Panc1 (cell line): ENCODE measurements around the gene CFAP126. TPM values are rescaled to one million over a fixed set of nuclear protein-coding genes. Genes with fewer than 3 reads are reported as not detected.
A peak's percentile ranks its signal among the peaks of the same experiment; 100 is the strongest.
"Not testable (repeated sequence)": the region's sequence is repeated elsewhere in the genome, so short reads cannot be mapped to it uniquely, and the experiment has no call there.

Experiments used
- ATAC-seq: fragments of 200-7000 bp; cut with Tn5 transposase; 2 replicates; pipeline ENCODE4 v1.9.1; 2020; ENCODE audit warnings: mild to moderate bottlenecking, moderate library complexity
- BruUV-seq: library from RNA; stranded (reverse); fragments of 400-500 nt; replicated peaks from 2 replicates; lab custom pipeline; 2021; lab: Mats Ljungman, UMichigan
- CTCF ChIA-PET: fragments of 300-600 bp; sonication (Branson Sonifier 250); formaldehyde crosslinking; loops from one replicate; lab custom pipeline; 2022; ENCODE audit warnings: antibody characterized with exemption; lab: Charles Lee
- POLR2A ChIA-PET: fragments of 300-600 bp; sonication (Branson Sonifier 250); formaldehyde crosslinking; loops from one replicate; lab custom pipeline; 2022; ENCODE audit warnings: antibody characterized with exemption; lab: Charles Lee
- DNase-seq: peaks from one replicate; pipeline ENCODE4 v3.0.0-alpha.2; 2010; ENCODE audit warnings: low read depth, low spot score
- H3K27ac ChIP-seq: 2 replicates; pipeline ENCODE4 v1.5.1; 2011; ENCODE audit warnings: mild to moderate bottlenecking, low read length, inconsistent platforms
- H3K27me3 ChIP-seq: fragments of 200-500 bp; sonication (Bioruptor generic); 2 replicates; pipeline ENCODE4 v1.6.0; 2014; ENCODE audit warnings: low read length, inconsistent platforms; ENCODE audit not compliant: control insufficient read depth, insufficient read depth
- H3K36me3 ChIP-seq: fragments of 200-500 bp; sonication (Bioruptor generic); 2 replicates; pipeline ENCODE4 v1.5.1; 2014; ENCODE audit warnings: inconsistent platforms, mild to moderate bottlenecking, low read length, moderate library complexity; ENCODE audit not compliant: control insufficient read depth, insufficient read depth
- H3K4me1 ChIP-seq: 2 replicates; pipeline ENCODE4 v1.5.1; 2011; ENCODE audit warnings: inconsistent platforms, mild to moderate bottlenecking, low read length, moderate library complexity; ENCODE audit not compliant: control insufficient read depth, insufficient read depth
- H3K4me3 ChIP-seq, 2 experiments: 2 replicates each; pipeline ENCODE4 v1.5.1; 2011 to 2012; ENCODE audit warnings: low read depth in 2 of 2, low read length in 2 of 2, mild to moderate bottlenecking in 2 of 2, inconsistent platforms in 1 of 2, moderate library complexity in 1 of 2
- H3K9me3 ChIP-seq: fragments of 200-500 bp; sonication (Bioruptor generic); 2 replicates; pipeline ENCODE4 v1.5.1; 2014; ENCODE audit warnings: low read depth, mild to moderate bottlenecking, inconsistent platforms, low read length, moderate library complexity; ENCODE audit not compliant: control insufficient read depth, insufficient read depth
- CTCF ChIP-seq: fragments of 450-650 bp; IDR thresholded peaks from 2 replicates; pipeline ENCODE4 v1.5.1; 2017; ENCODE audit warnings: mild to moderate bottlenecking
- POLR2AphosphoS5 ChIP-seq: IDR thresholded peaks from 2 replicates; pipeline ENCODE4 v1.6.1; 2012; ENCODE audit warnings: mild to moderate bottlenecking, low read depth, low read length, moderate library complexity
- SIN3A ChIP-seq: IDR thresholded peaks from 2 replicates; pipeline ENCODE4 v1.6.1; 2012; ENCODE audit warnings: low read depth, mild to moderate bottlenecking, low read length, moderate library complexity, borderline replicate concordance; ENCODE audit not compliant: insufficient read depth
- TCF7L2 ChIP-seq: IDR thresholded peaks from 2 replicates; pipeline ENCODE4 v1.6.1; 2011; ENCODE audit warnings: mild to moderate bottlenecking, low read depth, low read length, inconsistent platforms
- in situ Hi-C: cut with HindIII; loops from 2 replicates; pipeline ENCODE4 v1.10.0; 2016; ENCODE audit warnings: low sequenced_read_pairs, low pct_unique_long_range_greater_than_20kb
- intact Hi-C: fragments of 100-400 bp; cut with micrococcal nuclease; formaldehyde crosslinking; loops from one replicate; pipeline ENCODE4 v1.10.0; 2022; ENCODE audit not compliant: unreplicated experiment
- total RNA-seq: library from RNA; stranded (reverse); gene quantifications from one replicate; pipeline ENCODE4 v1.2.1, GENCODE V29; 2021; ENCODE audit not compliant: unreplicated experiment
- TF ChIP-seq, protein P1 (sequence below), 2 experiments: IDR thresholded peaks; 2 replicates each; pipeline ENCODE4 v1.6.1; 2011 to 2012; ENCODE audit warnings: low read depth in 2 of 2, control low read depth in 1 of 2, low read length in 1 of 2, mild to moderate bottlenecking in 1 of 2, moderate library complexity in 1 of 2; ENCODE audit not compliant: insufficient read depth in 1 of 2

CFAP126 gene
- total RNA-seq, 1 experiment from 2014 or later, result not detected

DNA sequence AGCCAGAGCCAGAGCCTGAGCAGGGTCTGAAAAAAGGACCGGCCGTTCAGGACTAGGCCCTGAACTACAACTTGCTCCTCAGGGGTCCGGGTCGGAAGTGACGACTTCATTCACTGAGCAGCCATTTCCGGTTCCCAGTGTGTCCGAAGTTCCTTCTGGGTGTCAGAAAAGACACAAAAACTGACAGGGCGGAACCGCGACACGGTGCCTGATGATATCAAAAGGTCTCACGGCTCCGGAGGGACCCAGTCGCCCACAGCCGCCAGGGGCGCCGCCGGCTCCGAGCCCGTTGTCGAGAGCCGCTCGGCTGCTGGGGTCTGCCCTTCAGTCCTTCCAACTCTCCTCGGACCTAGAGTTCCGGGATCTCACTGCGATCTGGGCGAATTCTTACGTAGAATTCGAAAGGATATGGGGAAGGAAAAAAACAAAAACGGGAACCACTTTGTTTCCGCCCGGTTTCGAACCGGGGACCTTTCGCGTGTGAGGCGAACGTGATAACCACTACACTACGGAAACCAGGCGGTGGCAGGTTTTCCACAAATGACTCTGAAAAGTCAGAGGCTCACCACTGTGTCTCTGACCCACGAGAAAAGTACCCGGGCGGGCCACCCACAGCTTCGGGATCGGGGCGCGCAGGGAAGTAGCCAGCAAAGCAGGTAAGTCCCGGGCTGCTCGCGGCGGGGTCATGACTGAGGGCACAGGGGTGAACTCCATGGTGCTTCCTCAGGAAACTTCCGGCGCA lies 31.8 kb upstream of the CFAP126 start:
- Histone ChIP-seq H3K4me1 (peaks cover 39% of the 10 kb centered on the region), H3K36me3 (no peaks in the 10 kb centered on the region), H3K27ac (peak overlapping the region; percentile 100), H3K9me3 (no peaks in the 10 kb centered on the region), H3K27me3 (no peaks in the 10 kb centered on the region), H3K4me3 (peak overlapping the region; percentile 74 to 82)
- in situ Hi-C loops (loop anchor here (25.0 kb wide), 1 partner anchor 187 kb away; the partner anchor contains the start of genes APOA2, FCER1G and NDUFS2), intact Hi-C loops (no loop called here)
- ATAC-seq (peak; percentile 82), DNase-seq (peak; percentile 91)
- POLR2A ChIA-PET, result interaction anchor here (0.6 to 0.7 kb wide), 2 partner anchors 10 to 1084 kb away, joined by 4 to 16 read pairs; no protein-coding TSS in a partner anchor
- BruUV-seq, result no TSS peak
- TF ChIP-seq SIN3A (peak; percentile 68; the same call in 1 of the 2 replicates), CTCF (no peak; the same call in 1 of the 2 replicates), POLR2AphosphoS5 (peak; percentile 86), TCF7L2 (no peak)
- TF ChIP-seq, protein P1, sequence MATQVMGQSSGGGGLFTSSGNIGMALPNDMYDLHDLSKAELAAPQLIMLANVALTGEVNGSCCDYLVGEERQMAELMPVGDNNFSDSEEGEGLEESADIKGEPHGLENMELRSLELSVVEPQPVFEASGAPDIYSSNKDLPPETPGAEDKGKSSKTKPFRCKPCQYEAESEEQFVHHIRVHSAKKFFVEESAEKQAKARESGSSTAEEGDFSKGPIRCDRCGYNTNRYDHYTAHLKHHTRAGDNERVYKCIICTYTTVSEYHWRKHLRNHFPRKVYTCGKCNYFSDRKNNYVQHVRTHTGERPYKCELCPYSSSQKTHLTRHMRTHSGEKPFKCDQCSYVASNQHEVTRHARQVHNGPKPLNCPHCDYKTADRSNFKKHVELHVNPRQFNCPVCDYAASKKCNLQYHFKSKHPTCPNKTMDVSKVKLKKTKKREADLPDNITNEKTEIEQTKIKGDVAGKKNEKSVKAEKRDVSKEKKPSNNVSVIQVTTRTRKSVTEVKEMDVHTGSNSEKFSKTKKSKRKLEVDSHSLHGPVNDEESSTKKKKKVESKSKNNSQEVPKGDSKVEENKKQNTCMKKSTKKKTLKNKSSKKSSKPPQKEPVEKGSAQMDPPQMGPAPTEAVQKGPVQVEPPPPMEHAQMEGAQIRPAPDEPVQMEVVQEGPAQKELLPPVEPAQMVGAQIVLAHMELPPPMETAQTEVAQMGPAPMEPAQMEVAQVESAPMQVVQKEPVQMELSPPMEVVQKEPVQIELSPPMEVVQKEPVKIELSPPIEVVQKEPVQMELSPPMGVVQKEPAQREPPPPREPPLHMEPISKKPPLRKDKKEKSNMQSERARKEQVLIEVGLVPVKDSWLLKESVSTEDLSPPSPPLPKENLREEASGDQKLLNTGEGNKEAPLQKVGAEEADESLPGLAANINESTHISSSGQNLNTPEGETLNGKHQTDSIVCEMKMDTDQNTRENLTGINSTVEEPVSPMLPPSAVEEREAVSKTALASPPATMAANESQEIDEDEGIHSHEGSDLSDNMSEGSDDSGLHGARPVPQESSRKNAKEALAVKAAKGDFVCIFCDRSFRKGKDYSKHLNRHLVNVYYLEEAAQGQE (IDR thresholded peaks at IDR 0.05; ENCODE audit: insufficient read depth in 1 of 2, low read depth in 2 of 2, low read length in 1 of 2), result 0 out of 4 replicates have a peak, but pooled peaks of 1 of the 2 experiments have one; percentile 16
- CTCF ChIA-PET, result no interaction called here

- intact Hi-C loops (no loop called here), in situ Hi-C loops (loop anchor here (25.0 kb wide), 1 partner anchor 187 kb away; the partner anchor contains the start of genes APOA2, FCER1G and NDUFS2)
- DNase-seq (no peak), ATAC-seq (peak; percentile 20)
- POLR2A ChIA-PET, result no interaction called here
- TSS peak; percentile 98 for BruUV-seq
- TF ChIP-seq TCF7L2 (no peak), SIN3A (no peak), POLR2AphosphoS5 (no peak), CTCF (no peak)
- TF ChIP-seq, protein P1 (IDR thresholded peaks at IDR 0.05; ENCODE audit: insufficient read depth in 1 of 2, low read depth in 2 of 2, low read length in 1 of 2), result no peak
- H3K36me3 ChIP-seq, result no peaks in the 10 kb centered on the region
- peak overlapping the region; percentile 100 for H3K27ac ChIP-seq
- peak overlapping the region; percentile 74 to 82 for H3K4me3 ChIP-seq
- CTCF ChIA-PET, result no interaction called here
- H3K4me1 ChIP-seq, result peaks cover 34% of the 10 kb centered on the region
- no peaks in the 10 kb centered on the region for H3K27me3 ChIP-seq
- H3K9me3 ChIP-seq, result no peaks in the 10 kb centered on the region
Observed at GRCh38 chr1:161398900-161399256, 31.2 kb upstream of the CFAP126 start.

- H3K36me3 ChIP-seq, intact Hi-C loops, H3K27me3 ChIP-seq, DNase-seq, CTCF ChIA-PET, H3K4me3 ChIP-seq, H3K9me3 ChIP-seq, ATAC-seq, BruUV-seq: not testable (repeated sequence)
- POLR2A ChIA-PET, result interaction anchor here (0.6 to 0.7 kb wide), 2 partner anchors 13 to 261 kb away, joined by 6 to 8 read pairs; no protein-coding TSS in a partner anchor
- in situ Hi-C loops, result loop anchor here (25.0 kb wide), 1 partner anchor 185 kb away; the partner anchor contains the start of genes APOA2, FCER1G and NDUFS2
- peak overlapping the region; percentile 100 for H3K27ac ChIP-seq
- H3K4me1 ChIP-seq, result peaks cover 38% of the 10 kb centered on the region
Observed at GRCh38 chr1:161397038-161397437, 29.4 kb upstream of the CFAP126 start.
